Ovary (tissue), 9 donors: Measurements from ENCODE around the gene NFU1. TPM values are rescaled to one million over a fixed set of nuclear protein-coding genes. Genes with fewer than 3 reads are reported as not detected.

Source experiments
- DNase-seq, 5 donors: peaks; one replicate each; pipeline ENCODE4 v3.0.0-alpha.2; 2019 to 2020
- H3K27ac ChIP-seq, 2 donors: fragments of 200-600 bp; one replicate each; pipeline versions ENCODE4 v1.5.1 to v1.8.0; 2019 to 2022
- H3K27me3 ChIP-seq: fragments of 200-600 bp; one replicate; pipeline ENCODE4 v1.8.0; 2022
- H3K36me3 ChIP-seq: fragments of 200-600 bp; sonication (generic); one replicate; pipeline ENCODE4 v1.5.1; 2019
- H3K4me1 ChIP-seq: one replicate; pipeline ENCODE4 v1.8.1; 2013; ENCODE audit warnings: mild to moderate bottlenecking, moderate library complexity; ENCODE audit not compliant: insufficient read depth
- H3K4me3 ChIP-seq: fragments of 200-600 bp; sonication (generic); one replicate; pipeline ENCODE4 v1.5.1; 2017
- H3K9me3 ChIP-seq, 2 donors: fragments of 200-600 bp in 1 of 2; sonication (generic) in 1 of 2; one replicate each; pipeline versions ENCODE4 v1.5.1 to v1.8.1; 2013 to 2019; ENCODE audit warnings: mild to moderate bottlenecking in 1 of 2, moderate library complexity in 1 of 2
- CTCF ChIP-seq, 3 donors: fragments of 450-650 bp in 2 of 3; fragments of 200-600 bp in 1 of 3; IDR thresholded peaks; one replicate each; pipeline versions ENCODE4 v1.5.1 to v1.8.0; 2016 to 2022; ENCODE audit warnings: antibody characterized with exemption in 3 of 3, mild to moderate bottlenecking in 1 of 3
- EP300 ChIP-seq: sonication (generic); formaldehyde crosslinking; IDR thresholded peaks from one replicate; pipeline ENCODE4 v1.6.1; 2017; ENCODE audit warnings: antibody characterized with exemption
- POLR2A ChIP-seq: fragments of 450-650 bp; IDR thresholded peaks from one replicate; pipeline ENCODE4 v1.6.1; 2017; ENCODE audit warnings: antibody characterized with exemption, mild to moderate bottlenecking, moderate library complexity
- WGBS, 3 donors: extraction: QIAGEN DNeasy Blood & Tissue Kit in 1 of 3; methylation state at CpG; one replicate each; pipeline versions ENCODE4 v1.1.5 to v1.1.7; 2013 to 2017; 5-methylcytosine and 5-hydroxymethylcytosine counted together
- intact Hi-C, 4 donors: fragments of 100-400 bp; cut with DNase I; formaldehyde crosslinking; loops; one replicate each; pipeline versions ENCODE4 v1.11.0 to v1.15.1; 2022 to 2023
- polyA plus RNA-seq, 2 donors: library from polyadenylated mRNA; stranded (reverse); fragments of 200-250 nt in 1 of 2; fragments of 350-450 nt in 1 of 2; fragmentation: Illumina TruSeq in 1 of 2; extraction: RNeasy Lipid Tissue Mini Kit (QIAGEN cat#74804) in 1 of 2; gene quantifications; one replicate each; pipeline ENCODE4 v1.2.3, GENCODE V29; 2013 to 2014
- total RNA-seq, 7 donors: library from RNA; depleted of rRNA in 2 of 7; stranded (reverse); fragments of >200 nt in 2 of 7; fragmentation: NEBNext Ultra II Directional in 3 of 7; extraction: Animal tissue kit (Norgen Biotek cat#: 25700) in 3 of 7; gene quantifications; one replicate each; pipeline versions ENCODE4 v1.1.0 to v1.2.4, GENCODE V29; 2016 to 2023
- donor health status: DM: no; HTN: no; CAD: no; lungs with moderate emphysema.
- donor health status: DM: no; HTN: no; CAD: no.
- donor health status: Bipolar disorder and iron deficiency.
- donor health status: DM: yes; HTN: yes; CAD: no.
- donor health status: DM: no; HTN: no; CAD: no.
- donor health status: DM: yes; HTN: yes; CAD: no.

Gene NFU1
- total and polyA plus RNA-seq, 9 donors, result 39.0 to 59.5 (median 48.1) TPM

GRCh38 chr2:69469784-69470183 is 32.5 kb upstream of the NFU1 start:
- 28 to 51% (median 47%) methylated on average over 1 of the region's 1 CpG for WGBS, 3 donors
- intact Hi-C loops, result no loop called here
- no peak overlapping the region for H3K27ac ChIP-seq

GRCh38 chr2:69469375-69469774 is 32.1 kb upstream of the NFU1 start:
- no peaks in the 10 kb centered on the region for H3K27me3 ChIP-seq
- no peak overlapping the region for H3K4me3 ChIP-seq
- no peak overlapping the region for H3K27ac ChIP-seq
- no peaks in the 10 kb centered on the region for H3K36me3 ChIP-seq
- intact Hi-C loops, result no loop called here
- H3K4me1 ChIP-seq, result no peaks in the 10 kb centered on the region
- 65 to 78% (median 75%) methylated on average over 3 of the region's 3 CpGs for WGBS, 3 donors
- no peaks in the 10 kb centered on the region for H3K9me3 ChIP-seq
- TF ChIP-seq EP300 (no peak), POLR2A (no peak), CTCF (IDR thresholded peaks at IDR 0.05) (no peak)
- DNase-seq, result no peak

More at GRCh38 chr2:69469784-69470183, 32.5 kb upstream of the NFU1 start:
- H3K9me3 ChIP-seq, result no peaks in the 10 kb centered on the region
- no peak overlapping the region for H3K4me3 ChIP-seq
- TF ChIP-seq CTCF (IDR thresholded peaks at IDR 0.05) (no peak), POLR2A (no peak), EP300 (no peak)
- no peaks in the 10 kb centered on the region for H3K27me3 ChIP-seq
- H3K36me3 ChIP-seq, result no peaks in the 10 kb centered on the region
- no peak for DNase-seq
- no peaks in the 10 kb centered on the region for H3K4me1 ChIP-seq

GRCh38 chr2:69466728-69467127 is 29.5 kb upstream of the NFU1 start:
- TF ChIP-seq EP300, result no peak
- TF ChIP-seq POLR2A, result no peak
- TF ChIP-seq CTCF (IDR thresholded peaks at IDR 0.05), result no peak
- intact Hi-C loops, result no loop called here
- 93 to 98% (median 95%) methylated on average over 8 of the region's 8 CpGs for WGBS, 3 donors

GRCh38 chr2:69465513-69466456 is 28.6 kb upstream of the NFU1 start:
- no peak for TF ChIP-seq CTCF (IDR thresholded peaks at IDR 0.05)
- no peak for TF ChIP-seq EP300
- WGBS, 3 donors, result 74 to 86% (median 79%) methylated on average over 14 of the region's 14 CpGs
- intact Hi-C loops, result no loop called here
- DNase-seq, result peak in 1 of 5 donors; percentile 40
- H3K27me3 ChIP-seq, result no peaks in the 10 kb centered on the region
- H3K27ac ChIP-seq, result no peak overlapping the region
- no peak overlapping the region for H3K4me3 ChIP-seq
- no peaks in the 10 kb centered on the region for H3K9me3 ChIP-seq
- H3K36me3 ChIP-seq, result no peaks in the 10 kb centered on the region
- H3K4me1 ChIP-seq, result no peaks in the 10 kb centered on the region

More at GRCh38 chr2:69466728-69467127, 29.5 kb upstream of the NFU1 start:
- DNase-seq, result no peak
- H3K36me3 ChIP-seq, result no peaks in the 10 kb centered on the region
- no peaks in the 10 kb centered on the region for H3K27me3 ChIP-seq
- no peaks in the 10 kb centered on the region for H3K4me1 ChIP-seq
- H3K4me3 ChIP-seq, result no peak overlapping the region
- H3K9me3 ChIP-seq, result no peaks in the 10 kb centered on the region
- H3K27ac ChIP-seq, result no peak overlapping the region
